Astrocyte of the cerebellum (primary cell): ENCODE data around the gene CMTM1.

Experiments
- DNase-seq: peaks from one replicate; pipeline ENCODE4 v3.0.0-alpha.2; 2011; ENCODE audit warnings: low read depth
- H3K4me3 ChIP-seq: 2 replicates; pipeline ENCODE4 v1.5.1; 2011; ENCODE audit warnings: mild to moderate bottlenecking, low read depth, low read length, moderate library complexity
- in situ Hi-C: cut with HindIII; loops from 2 replicates; pipeline ENCODE4 v1.10.0; 2017; ENCODE audit warnings: low sequenced_read_pairs
- TF ChIP-seq, protein P1 (sequence below): IDR thresholded peaks from 2 replicates; pipeline ENCODE4 v1.5.1; 2012; ENCODE audit warnings: low read length, low read depth, moderate library complexity, mild to moderate bottlenecking; ENCODE audit errors: missing control alignments

CMTM1 gene

DNA sequence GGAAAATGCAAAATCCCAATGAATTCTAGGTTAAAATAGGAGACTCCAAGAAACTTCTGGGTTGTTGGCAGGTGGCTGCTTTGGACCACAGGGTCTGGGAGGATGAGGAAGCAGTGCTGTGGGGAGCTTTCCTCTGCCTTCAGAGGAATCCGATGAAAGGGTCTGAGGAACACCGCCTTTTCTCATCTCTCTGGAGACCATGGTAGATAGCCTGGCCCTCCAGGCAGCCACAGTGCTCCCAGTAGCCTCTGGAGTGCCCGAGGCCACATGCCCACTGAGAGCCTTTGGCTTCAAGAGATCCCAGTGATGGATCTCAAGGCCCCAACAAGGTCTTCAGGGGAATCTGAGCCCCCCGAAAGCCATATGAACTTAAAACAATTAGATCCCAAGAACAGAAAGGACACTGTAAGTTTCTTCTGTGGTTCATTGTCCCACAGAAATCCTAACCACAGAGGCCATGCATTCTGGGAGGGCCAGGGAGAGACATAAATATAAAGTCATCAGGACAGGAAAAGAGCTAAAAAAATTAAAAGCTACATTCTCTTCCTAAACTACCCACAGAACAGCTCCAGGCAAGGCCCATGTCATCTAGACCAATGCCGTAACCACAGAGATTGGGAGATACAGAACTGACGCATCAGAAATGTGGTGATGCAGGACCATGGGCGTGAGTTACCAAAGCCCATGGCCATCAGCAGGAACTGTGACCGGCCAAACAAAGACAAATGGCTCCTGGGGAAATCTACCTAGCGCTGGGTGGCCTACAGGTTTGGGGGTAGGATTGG lies 40.7 kb upstream of the CMTM1 start:
- in situ Hi-C loops, result no loop called here
- TF ChIP-seq, protein P1, sequence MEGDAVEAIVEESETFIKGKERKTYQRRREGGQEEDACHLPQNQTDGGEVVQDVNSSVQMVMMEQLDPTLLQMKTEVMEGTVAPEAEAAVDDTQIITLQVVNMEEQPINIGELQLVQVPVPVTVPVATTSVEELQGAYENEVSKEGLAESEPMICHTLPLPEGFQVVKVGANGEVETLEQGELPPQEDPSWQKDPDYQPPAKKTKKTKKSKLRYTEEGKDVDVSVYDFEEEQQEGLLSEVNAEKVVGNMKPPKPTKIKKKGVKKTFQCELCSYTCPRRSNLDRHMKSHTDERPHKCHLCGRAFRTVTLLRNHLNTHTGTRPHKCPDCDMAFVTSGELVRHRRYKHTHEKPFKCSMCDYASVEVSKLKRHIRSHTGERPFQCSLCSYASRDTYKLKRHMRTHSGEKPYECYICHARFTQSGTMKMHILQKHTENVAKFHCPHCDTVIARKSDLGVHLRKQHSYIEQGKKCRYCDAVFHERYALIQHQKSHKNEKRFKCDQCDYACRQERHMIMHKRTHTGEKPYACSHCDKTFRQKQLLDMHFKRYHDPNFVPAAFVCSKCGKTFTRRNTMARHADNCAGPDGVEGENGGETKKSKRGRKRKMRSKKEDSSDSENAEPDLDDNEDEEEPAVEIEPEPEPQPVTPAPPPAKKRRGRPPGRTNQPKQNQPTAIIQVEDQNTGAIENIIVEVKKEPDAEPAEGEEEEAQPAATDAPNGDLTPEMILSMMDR, result no peak
- no peak overlapping the region for H3K4me3 ChIP-seq
- no peak for DNase-seq

DNA sequence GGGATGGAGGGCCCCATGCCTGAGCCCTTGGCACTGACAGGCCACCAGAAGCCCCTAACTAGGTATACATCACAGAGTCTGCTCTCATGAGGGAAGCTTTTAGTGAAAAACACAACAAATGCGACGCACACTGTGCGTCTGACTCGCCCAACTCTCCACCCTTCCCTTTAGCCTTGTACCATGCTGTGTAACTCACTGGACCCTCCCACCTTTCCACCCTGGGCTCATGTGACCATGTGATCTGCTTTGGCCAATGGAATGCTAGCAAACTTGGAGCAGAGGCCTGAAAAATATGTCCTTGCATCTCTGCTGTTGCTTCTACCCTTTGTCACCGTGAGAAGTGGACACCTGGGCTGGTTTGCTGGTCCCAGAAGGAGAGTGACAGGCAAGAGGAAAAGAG lies 37.9 kb upstream of the CMTM1 start:
- DNase-seq, result no peak
- TF ChIP-seq, protein P1, result no peak
- no peak overlapping the region for H3K4me3 ChIP-seq
- in situ Hi-C loops, result no loop called here

DNA sequence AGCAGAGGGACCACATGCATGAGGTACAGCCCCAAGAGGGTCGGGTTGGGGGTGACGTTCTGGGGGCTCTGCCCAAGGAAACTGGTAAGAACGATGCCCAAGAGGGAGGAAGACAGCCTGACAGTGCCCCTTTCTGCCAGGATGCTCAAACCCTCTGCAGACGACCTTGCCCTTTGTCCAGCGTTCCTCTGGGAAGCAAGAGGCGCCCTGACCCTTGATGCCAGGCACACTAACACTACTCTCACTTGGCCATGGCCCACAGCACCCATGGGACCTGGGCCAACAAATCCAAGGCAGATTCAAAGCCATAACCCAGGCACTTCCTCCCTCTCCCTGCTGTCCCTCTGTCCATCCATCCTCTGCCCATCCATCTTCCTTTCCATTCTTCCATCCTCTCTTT lies 36.8 kb upstream of the CMTM1 start:
- H3K4me3 ChIP-seq, result no peak overlapping the region
- DNase-seq, result no peak
- in situ Hi-C loops, result no loop called here
- TF ChIP-seq, protein P1, result no peak

DNA sequence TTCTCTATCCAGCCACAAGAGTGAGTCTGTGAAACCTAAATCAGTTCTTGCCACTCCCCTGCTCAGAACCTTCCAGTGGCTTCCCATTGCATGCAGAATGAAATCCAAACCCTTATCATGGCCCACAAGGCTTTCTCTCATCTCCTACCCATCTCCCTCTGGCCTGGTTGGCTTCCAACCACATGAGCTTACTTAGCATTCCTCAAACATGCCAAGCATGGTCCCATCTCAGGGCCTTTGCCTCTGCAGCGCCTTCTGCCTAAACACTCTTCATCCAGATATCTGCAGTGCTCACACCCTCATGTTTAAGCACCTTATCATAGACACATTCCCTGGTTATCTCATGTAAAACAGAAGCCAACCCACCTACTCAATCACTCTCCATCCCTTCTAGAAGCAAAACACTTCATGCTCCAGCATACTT lies 31.9 kb upstream of the CMTM1 start:
- in situ Hi-C loops, result no loop called here

DNA sequence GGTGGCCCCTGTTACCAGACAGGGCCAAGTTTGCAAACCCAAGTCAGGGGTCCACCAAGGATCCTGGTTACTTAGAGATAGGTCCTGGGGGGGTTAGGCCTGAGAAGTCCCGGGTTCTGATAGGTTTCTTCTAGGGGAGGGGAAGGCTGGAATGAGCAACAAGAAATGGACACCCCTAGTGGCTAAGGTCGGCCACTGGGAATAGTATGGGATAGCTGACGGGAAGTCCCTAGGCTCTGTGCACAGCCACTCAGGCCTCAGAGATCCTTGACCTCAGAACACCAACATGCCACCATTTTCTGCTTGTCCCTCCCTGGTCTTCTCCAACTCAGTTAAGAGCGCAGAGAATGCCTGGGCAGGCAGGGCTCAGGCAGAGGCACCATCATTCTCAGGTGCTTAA lies 29.7 kb upstream of the CMTM1 start:
- in situ Hi-C loops, result no loop called here
- H3K4me3 ChIP-seq, result no peak overlapping the region
- TF ChIP-seq, protein P1, result no peak
- DNase-seq, result no peak

More for the DNA sequence above, 31.9 kb upstream of the CMTM1 start:
- no peak for DNase-seq
- TF ChIP-seq, protein P1, result no peak
- no peak overlapping the region for H3K4me3 ChIP-seq

DNA sequence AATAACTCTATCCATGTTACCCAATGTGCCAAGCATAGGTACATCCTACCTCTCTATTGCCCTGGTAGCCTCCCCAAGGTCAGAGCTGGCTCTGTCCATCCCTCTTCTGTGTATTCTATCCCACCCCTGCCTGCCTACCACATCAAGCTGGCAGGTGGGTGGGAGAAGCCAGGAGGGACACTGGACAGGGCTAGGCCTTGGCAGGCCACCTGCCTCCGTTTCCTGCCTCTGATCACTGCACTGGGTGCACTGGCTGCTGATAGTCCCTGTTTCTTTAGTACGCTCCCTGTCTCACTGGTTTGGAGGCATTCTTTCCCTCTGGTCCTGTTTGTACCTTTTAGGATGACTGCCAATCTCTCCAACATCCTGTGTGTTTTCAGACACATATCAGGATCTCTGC lies 29.0 kb upstream of the CMTM1 start:
- in situ Hi-C loops, result no loop called here
- TF ChIP-seq, protein P1, result no peak
- no peak overlapping the region for H3K4me3 ChIP-seq
- DNase-seq, result no peak
